ENCODE data around the gene UBXN11.

UBXN11 gene

GRCh38 chr1:26268290-26269197, 37.9 kb downstream of the UBXN11 start:
- no peak for DNase-seq

- DNase-seq = no peak
These were observed 41.0 kb downstream of the UBXN11 start for GRCh38 chr1:26265405-26265804.

- DNase-seq = no peak
These were observed 43.2 kb downstream of the UBXN11 start for GRCh38 chr1:26263212-26263611.

GRCh38 chr1:26259578-26259977, 46.9 kb downstream of the UBXN11 start:
- DNase-seq = no peak

- no peak for DNase-seq
These were observed 47.4 kb downstream of the UBXN11 start for GRCh38 chr1:26259005-26259404.

GRCh38 chr1:26257222-26257621, 49.2 kb downstream of the UBXN11 start:
- no peak for DNase-seq

GRCh38 chr1:26254404-26254803, 52.0 kb downstream of the UBXN11 start:
- DNase-seq = no peak

GRCh38 chr1:26252718-26253117, 53.7 kb downstream of the UBXN11 start:
- no peak for DNase-seq

GRCh38 chr1:26239936-26240335, 66.5 kb downstream of the UBXN11 start:
- no peak for DNase-seq

GRCh38 chr1:26237230-26237966, 69.0 kb downstream of the UBXN11 start:
- DNase-seq = no peak

- peak; percentile 34 for DNase-seq
These were observed 71.6 kb downstream of the UBXN11 start for GRCh38 chr1:26234644-26235370.

- DNase-seq = peak; percentile 98
These were observed 72.4 kb downstream of the UBXN11 start, which contains the start of gene CEP85 for GRCh38 chr1:26233903-26234643. CEP85 (plus strand) TSS chr1:26234200; CDS start chr1:26239784, 5,584 bp downstream.

All from right hindlimb (tissue), 1 donor.